Kidney epithelial cell (primary cell): ENCODE results near the gene GTSF1L. TPM values are rescaled to one million over a fixed set of nuclear protein-coding genes. Genes with fewer than 3 reads are reported as not detected.

ENCODE experiments used
- DNase-seq: peaks from one replicate; pipeline ENCODE4 v3.0.0-alpha.2; 2010; ENCODE audit warnings: low read depth
- H3K27me3 ChIP-seq: 2 replicates; pipeline ENCODE4 v1.6.0; 2011; ENCODE audit warnings: low read length; ENCODE audit not compliant: control insufficient read depth, insufficient read depth
- H3K36me3 ChIP-seq: 2 replicates; pipeline ENCODE4 v1.5.1; 2011; ENCODE audit warnings: low read length; ENCODE audit not compliant: control insufficient read depth, insufficient read depth
- H3K4me3 ChIP-seq: 2 replicates; pipeline ENCODE4 v1.5.1; 2011; ENCODE audit warnings: low read depth, mild to moderate bottlenecking, control low read depth, low read length
- CTCF ChIP-seq: IDR thresholded peaks from 2 replicates; pipeline ENCODE4 v1.5.1; 2011; ENCODE audit warnings: mild to moderate bottlenecking, moderate library complexity, low read length, control low read depth, inconsistent platforms; ENCODE audit not compliant: insufficient read depth, poor library complexity, severe bottlenecking
- total RNA-seq: library from RNA; depleted of rRNA; stranded (reverse); fragments of >200 nt; gene quantifications from 2 replicates; pipeline ENCODE4 v1.2.3, GENCODE V29; 2015

GTSF1L gene
- total RNA-seq, 1 donor from 2014 or later: not detected

GRCh38 chr20:43723735-43724134 is 3.1 kb downstream of the GTSF1L start:
- H3K36me3 ChIP-seq: no peaks in the 10 kb centered on the region
- H3K4me3 ChIP-seq: no peak overlapping the region
- no peaks in the 10 kb centered on the region for H3K27me3 ChIP-seq
- no peak for DNase-seq
- no peak for TF ChIP-seq CTCF

- Histone ChIP-seq H3K27me3 (no peaks in the 10 kb centered on the region), H3K36me3 (no peaks in the 10 kb centered on the region), H3K4me3 (no peak overlapping the region)
- no peak for TF ChIP-seq CTCF
- DNase-seq: no peak
Observed at GRCh38 chr20:43723186-43723585, 3.6 kb downstream of the GTSF1L start.

GRCh38 chr20:43722153-43722505 is 4.7 kb downstream of the GTSF1L start:
- no peaks in the 10 kb centered on the region for H3K36me3 ChIP-seq

GRCh38 chr20:43721429-43722152 is 5.2 kb downstream of the GTSF1L start:
- no peak for TF ChIP-seq CTCF
- Histone ChIP-seq H3K27me3 (no peaks in the 10 kb centered on the region), H3K4me3 (no peak overlapping the region), H3K36me3 (no peaks in the 10 kb centered on the region)
- no peak for DNase-seq

More at GRCh38 chr20:43722153-43722505, 4.7 kb downstream of the GTSF1L start:
- no peak for TF ChIP-seq CTCF
- Histone ChIP-seq H3K4me3 (no peak overlapping the region), H3K27me3 (no peaks in the 10 kb centered on the region)
- no peak for DNase-seq

- Histone ChIP-seq H3K4me3 (no peak overlapping the region), H3K36me3 (no peaks in the 10 kb centered on the region), H3K27me3 (no peaks in the 10 kb centered on the region)
- TF ChIP-seq CTCF: no peak
- no peak for DNase-seq
Observed at GRCh38 chr20:43721097-43721428, 5.7 kb downstream of the GTSF1L start.

- no peaks in the 10 kb centered on the region for H3K36me3 ChIP-seq
- no peaks in the 10 kb centered on the region for H3K27me3 ChIP-seq
- no peak for TF ChIP-seq CTCF
- H3K4me3 ChIP-seq: no peak overlapping the region
- no peak for DNase-seq
Observed at GRCh38 chr20:43720007-43720406, 6.8 kb downstream of the GTSF1L start.
